ENCODE measurements around the gene CERS3.

CERS3 gene

DNA sequence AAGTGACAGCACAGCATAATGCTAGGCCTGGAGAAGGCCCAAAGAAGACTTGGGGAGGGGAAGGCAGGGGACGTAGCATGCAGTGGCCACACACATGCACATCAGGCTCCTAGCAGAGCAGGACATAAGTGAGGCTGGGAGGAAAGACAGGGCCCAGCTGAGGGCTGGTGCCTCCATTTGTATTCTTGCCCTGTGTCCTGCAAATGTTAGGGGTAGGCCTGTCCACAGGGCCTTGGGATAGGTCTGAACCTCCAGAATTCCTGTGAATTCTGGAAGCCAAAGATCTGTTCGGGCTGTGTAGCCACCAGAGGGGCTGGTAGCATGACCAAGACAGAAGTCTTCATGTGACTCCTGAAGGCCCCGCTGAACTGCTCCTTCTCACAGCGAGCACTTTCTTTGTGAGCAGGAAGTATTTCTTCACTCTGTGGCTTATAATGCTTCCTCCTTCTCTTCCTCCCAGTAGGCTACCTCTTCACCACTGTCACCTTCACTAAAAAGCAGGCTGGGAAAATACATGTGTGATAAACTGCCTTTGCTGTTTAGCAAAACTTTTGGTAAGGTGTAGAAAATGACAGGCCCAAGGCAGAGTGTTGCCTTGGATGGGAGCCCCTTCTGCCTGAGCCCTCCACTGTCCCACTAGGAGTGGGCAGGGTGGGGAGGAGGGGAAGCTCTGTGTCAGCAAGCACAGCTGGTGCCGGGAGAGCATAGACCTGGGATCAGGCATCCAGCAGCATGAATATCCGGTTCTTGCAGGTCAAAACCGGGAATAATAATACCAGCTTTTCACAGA lies 8.4 kb downstream of the CERS3 start:
- TF ChIP-seq, protein P1, sequence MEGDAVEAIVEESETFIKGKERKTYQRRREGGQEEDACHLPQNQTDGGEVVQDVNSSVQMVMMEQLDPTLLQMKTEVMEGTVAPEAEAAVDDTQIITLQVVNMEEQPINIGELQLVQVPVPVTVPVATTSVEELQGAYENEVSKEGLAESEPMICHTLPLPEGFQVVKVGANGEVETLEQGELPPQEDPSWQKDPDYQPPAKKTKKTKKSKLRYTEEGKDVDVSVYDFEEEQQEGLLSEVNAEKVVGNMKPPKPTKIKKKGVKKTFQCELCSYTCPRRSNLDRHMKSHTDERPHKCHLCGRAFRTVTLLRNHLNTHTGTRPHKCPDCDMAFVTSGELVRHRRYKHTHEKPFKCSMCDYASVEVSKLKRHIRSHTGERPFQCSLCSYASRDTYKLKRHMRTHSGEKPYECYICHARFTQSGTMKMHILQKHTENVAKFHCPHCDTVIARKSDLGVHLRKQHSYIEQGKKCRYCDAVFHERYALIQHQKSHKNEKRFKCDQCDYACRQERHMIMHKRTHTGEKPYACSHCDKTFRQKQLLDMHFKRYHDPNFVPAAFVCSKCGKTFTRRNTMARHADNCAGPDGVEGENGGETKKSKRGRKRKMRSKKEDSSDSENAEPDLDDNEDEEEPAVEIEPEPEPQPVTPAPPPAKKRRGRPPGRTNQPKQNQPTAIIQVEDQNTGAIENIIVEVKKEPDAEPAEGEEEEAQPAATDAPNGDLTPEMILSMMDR (IDR thresholded peaks at IDR 0.05; ENCODE audit: insufficient read depth, low read length) = no peak
- peak; percentile 69; the same call in 1 of the 2 replicates for TF ChIP-seq POLR2AphosphoS5 (IDR thresholded peaks at IDR 0.05; ENCODE audit: low read depth)
- TF ChIP-seq GABPA (IDR thresholded peaks at IDR 0.05; ENCODE audit: low read depth) = no peak
- TF ChIP-seq SPI1 (IDR thresholded peaks at IDR 0.05; ENCODE audit: borderline replicate concordance, low read depth) = peak; percentile 80
- TF ChIP-seq, protein P2, sequence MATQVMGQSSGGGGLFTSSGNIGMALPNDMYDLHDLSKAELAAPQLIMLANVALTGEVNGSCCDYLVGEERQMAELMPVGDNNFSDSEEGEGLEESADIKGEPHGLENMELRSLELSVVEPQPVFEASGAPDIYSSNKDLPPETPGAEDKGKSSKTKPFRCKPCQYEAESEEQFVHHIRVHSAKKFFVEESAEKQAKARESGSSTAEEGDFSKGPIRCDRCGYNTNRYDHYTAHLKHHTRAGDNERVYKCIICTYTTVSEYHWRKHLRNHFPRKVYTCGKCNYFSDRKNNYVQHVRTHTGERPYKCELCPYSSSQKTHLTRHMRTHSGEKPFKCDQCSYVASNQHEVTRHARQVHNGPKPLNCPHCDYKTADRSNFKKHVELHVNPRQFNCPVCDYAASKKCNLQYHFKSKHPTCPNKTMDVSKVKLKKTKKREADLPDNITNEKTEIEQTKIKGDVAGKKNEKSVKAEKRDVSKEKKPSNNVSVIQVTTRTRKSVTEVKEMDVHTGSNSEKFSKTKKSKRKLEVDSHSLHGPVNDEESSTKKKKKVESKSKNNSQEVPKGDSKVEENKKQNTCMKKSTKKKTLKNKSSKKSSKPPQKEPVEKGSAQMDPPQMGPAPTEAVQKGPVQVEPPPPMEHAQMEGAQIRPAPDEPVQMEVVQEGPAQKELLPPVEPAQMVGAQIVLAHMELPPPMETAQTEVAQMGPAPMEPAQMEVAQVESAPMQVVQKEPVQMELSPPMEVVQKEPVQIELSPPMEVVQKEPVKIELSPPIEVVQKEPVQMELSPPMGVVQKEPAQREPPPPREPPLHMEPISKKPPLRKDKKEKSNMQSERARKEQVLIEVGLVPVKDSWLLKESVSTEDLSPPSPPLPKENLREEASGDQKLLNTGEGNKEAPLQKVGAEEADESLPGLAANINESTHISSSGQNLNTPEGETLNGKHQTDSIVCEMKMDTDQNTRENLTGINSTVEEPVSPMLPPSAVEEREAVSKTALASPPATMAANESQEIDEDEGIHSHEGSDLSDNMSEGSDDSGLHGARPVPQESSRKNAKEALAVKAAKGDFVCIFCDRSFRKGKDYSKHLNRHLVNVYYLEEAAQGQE (IDR thresholded peaks at IDR 0.05; ENCODE audit: insufficient replicate concordance, low read depth) = peak; percentile 38
- Histone ChIP-seq H3K27ac (replicated peaks) (peak overlapping the region; percentile 94), H3K27me3 (ENCODE audit: insufficient read depth, poor library complexity, severe bottlenecking) (no peaks in the 10 kb centered on the region), H3K4me3 (replicated peaks; ENCODE audit: insufficient read depth, low read length) (no peak overlapping the region; the same call in 1 of the 2 replicates)
- peak; percentile 69 to 90 for DNase-seq (ENCODE audit: low read depth in 1 of 2, low spot score in 1 of 2)

DNA sequence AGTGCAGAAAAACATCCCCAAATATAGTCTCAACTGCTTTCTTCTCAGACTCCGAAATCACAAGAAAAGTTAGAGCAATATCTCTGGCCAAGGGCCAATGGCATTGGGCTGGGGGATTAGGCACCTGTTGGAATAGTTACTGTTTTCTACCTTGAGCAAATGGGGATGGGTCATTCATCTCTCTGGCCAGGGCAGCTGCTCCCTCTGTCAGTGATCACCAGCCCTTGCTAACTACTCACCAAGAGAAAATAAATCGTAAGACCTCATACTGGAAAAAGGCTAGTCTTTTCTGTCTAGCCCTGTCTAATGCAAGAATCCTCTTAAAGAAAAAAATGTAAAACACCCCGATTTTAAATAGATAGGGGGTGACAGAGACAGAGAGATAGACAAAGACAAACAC lies 10.9 kb downstream of the CERS3 start:
- Histone ChIP-seq H3K27me3 (ENCODE audit: insufficient read depth, poor library complexity, severe bottlenecking) (no peaks in the 10 kb centered on the region), H3K4me3 (replicated peaks; ENCODE audit: insufficient read depth, low read length) (no peak overlapping the region), H3K27ac (replicated peaks) (peak overlapping the region; percentile 39)
- DNase-seq (ENCODE audit: low read depth in 1 of 2, low spot score in 1 of 2) = no peak
- TF ChIP-seq, protein P2 (IDR thresholded peaks at IDR 0.05; ENCODE audit: insufficient replicate concordance, low read depth) = no peak
- TF ChIP-seq POLR2AphosphoS5 (IDR thresholded peaks at IDR 0.05; ENCODE audit: low read depth) = no peak
- TF ChIP-seq, protein P1 (IDR thresholded peaks at IDR 0.05; ENCODE audit: insufficient read depth, low read length) = no peak
- no peak for TF ChIP-seq SPI1 (IDR thresholded peaks at IDR 0.05; ENCODE audit: borderline replicate concordance, low read depth)
- no peak for TF ChIP-seq GABPA (IDR thresholded peaks at IDR 0.05; ENCODE audit: low read depth)

DNA sequence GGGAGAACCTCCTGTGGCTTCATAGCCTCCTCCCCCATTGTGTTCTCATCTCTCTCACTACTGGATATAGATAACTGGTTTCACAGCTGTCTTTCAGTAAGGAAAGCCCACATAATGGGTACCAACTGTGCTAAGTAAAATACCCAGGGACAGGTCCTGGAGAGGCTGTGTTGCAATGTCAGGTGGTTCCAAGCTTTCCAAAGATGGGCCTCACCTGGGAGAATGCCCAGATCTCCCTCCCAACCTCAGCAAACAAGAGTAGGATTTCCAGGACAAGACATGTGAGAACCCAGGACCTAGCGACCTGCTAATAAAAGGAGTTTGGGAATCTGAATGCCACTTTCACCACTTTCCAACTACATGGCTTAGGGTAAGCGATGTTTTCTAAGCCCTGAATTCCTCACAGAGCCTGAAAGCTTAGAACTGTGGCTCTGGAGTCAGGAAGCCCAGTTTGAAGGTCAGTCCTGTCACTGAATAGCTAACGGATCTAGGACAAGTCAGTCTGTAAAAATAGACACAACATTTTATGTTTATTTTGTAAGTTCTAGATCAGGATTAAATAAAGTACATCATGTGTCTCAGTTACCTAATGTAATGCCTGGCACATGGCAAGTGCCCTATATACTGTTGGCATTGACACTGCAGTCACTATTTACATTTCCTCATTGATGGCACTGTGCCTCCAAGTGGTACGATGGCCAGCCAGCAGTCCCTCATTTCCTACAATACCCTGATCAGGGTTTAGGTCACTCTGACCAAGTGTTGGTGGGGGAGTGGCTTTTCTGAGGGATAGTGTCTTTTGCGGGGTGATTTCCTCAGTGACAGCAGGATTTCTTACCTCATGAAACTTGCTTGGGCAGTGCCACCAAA lies 11.9 kb downstream of the CERS3 start:
- peak in 1 of 2 experiments; percentile 22 for DNase-seq (ENCODE audit: low read depth in 1 of 2, low spot score in 1 of 2)
- H3K27ac ChIP-seq (replicated peaks) = peak overlapping the region; percentile 16; the same call in 1 of the 2 replicates
- no peak overlapping the region for H3K4me3 ChIP-seq (replicated peaks; ENCODE audit: insufficient read depth, low read length)
- H3K27me3 ChIP-seq (ENCODE audit: insufficient read depth, poor library complexity, severe bottlenecking) = no peaks in the 10 kb centered on the region
- TF ChIP-seq, protein P1 (IDR thresholded peaks at IDR 0.05; ENCODE audit: insufficient read depth, low read length) = no peak
- no peak for TF ChIP-seq GABPA (IDR thresholded peaks at IDR 0.05; ENCODE audit: low read depth)
- no peak for TF ChIP-seq POLR2AphosphoS5 (IDR thresholded peaks at IDR 0.05; ENCODE audit: low read depth)

All from HL-60 (cell line).